Measurements from ENCODE around the gene CIC. TPM values are rescaled to one million over a fixed set of nuclear protein-coding genes. Genes with fewer than 3 reads are reported as not detected.
A peak's percentile ranks its signal among the peaks of the same experiment; 100 is the strongest.

Gene CIC
- total and polyA plus RNA-seq, 9 of the 15 experiments (the other 6 are each of a cell fraction or from before 2014, with no cell fraction given) = 0.07 to 44.7 (median 8.6) TPM

GRCh38 chr19:42324655-42325307, 55.7 kb downstream of the CIC start (continued):
- no peak for TF ChIP-seq KHSRP (IDR thresholded peaks at IDR 0.05)
- no peak for TF ChIP-seq MCM2 (IDR thresholded peaks at IDR 0.05; ENCODE audit: low read depth)
- TF ChIP-seq TBP (optimal IDR thresholded peaks at IDR 0.05; ENCODE audit: low read depth, low read length) = no peak
- TF ChIP-seq PRPF4 (IDR thresholded peaks at IDR 0.05; ENCODE audit: insufficient read depth, low read depth, low read length, poor library complexity, severe bottlenecking) = no peak
- TF ChIP-seq ZNF280B (CRISPR knock-in tag; IDR thresholded peaks at IDR 0.05) = no peak
- TF ChIP-seq E2F6 (IDR thresholded peaks at IDR 0.05; ENCODE audit: borderline replicate concordance in 1 of 2, extremely low read depth in 1 of 2, insufficient read depth in 1 of 2, insufficient read length in 1 of 2, low read depth in 1 of 2, low read length in 1 of 2, poor library complexity in 1 of 2, severe bottlenecking in 1 of 2) = no peak
- no peak for TF ChIP-seq TOE1 (IDR thresholded peaks at IDR 0.05; ENCODE audit: borderline replicate concordance)
- TF ChIP-seq TOE1 (CRISPR knock-in tag; IDR thresholded peaks at IDR 0.05; ENCODE audit: borderline replicate concordance, low read depth) = no peak
- no peak for TF ChIP-seq RERE (CRISPR knock-in tag; IDR thresholded peaks at IDR 0.05; ENCODE audit: borderline replicate concordance)
- TF ChIP-seq ZNF140 (CRISPR knock-in tag; IDR thresholded peaks at IDR 0.05) = no peak
- TF ChIP-seq ZC3H4 (CRISPR knock-in tag; IDR thresholded peaks at IDR 0.05; ENCODE audit: borderline replicate concordance) = no peak
- no peak for TF ChIP-seq CXXC5 (CRISPR knock-in tag; IDR thresholded peaks at IDR 0.05)
- TF ChIP-seq ZBTB9 (CRISPR knock-in tag; IDR thresholded peaks at IDR 0.05) = no peak
- TF ChIP-seq ZNF311 (CRISPR knock-in tag; IDR thresholded peaks at IDR 0.05) = no peak
- peak; percentile 83; the same call in 1 of the 2 replicates for TF ChIP-seq MBD1 (CRISPR knock-in tag; IDR thresholded peaks at IDR 0.05)
